Nephron (organoid): ENCODE measurements around the gene MYO3B.

Experiments used
- H3K27ac Mint-ChIP-seq, 3 experiments: 2 replicates each; pipeline ENCODE4 v1.8.0; 2020; ENCODE audit warnings: mixed read lengths in 3 of 3, mild to moderate bottlenecking in 2 of 3, moderate library complexity in 1 of 3
- H3K27me3 Mint-ChIP-seq: 2 replicates; pipeline ENCODE4 v1.8.0; 2021; ENCODE audit warnings: low read depth, mild to moderate bottlenecking, moderate library complexity, mixed read lengths
- H3K36me3 Mint-ChIP-seq: 2 replicates; pipeline ENCODE4 v1.8.0; 2020; ENCODE audit warnings: low read depth, mixed read lengths
- H3K4me1 Mint-ChIP-seq: 2 replicates; pipeline ENCODE4 v1.8.0; 2020; ENCODE audit warnings: mixed read lengths
- H3K4me3 Mint-ChIP-seq, 3 experiments: 2 replicates each; pipeline ENCODE4 v1.8.0; 2020; ENCODE audit warnings: mild to moderate bottlenecking in 3 of 3, mixed read lengths in 3 of 3, moderate library complexity in 2 of 3
- H3K9me3 Mint-ChIP-seq: 2 replicates; pipeline ENCODE4 v1.8.0; 2020; ENCODE audit warnings: mixed read lengths
- CTCF ChIP-seq, 3 experiments: fragments of 200-600 bp; sonication (generic); IDR thresholded peaks; one replicate each; pipeline ENCODE4 v1.5.0; 2021; ENCODE audit warnings: antibody characterized with exemption in 3 of 3; ENCODE audit not compliant: unreplicated experiment in 3 of 3

The MYO3B gene

GRCh38 chr2:170652637-170653417, 474.9 kb downstream of the MYO3B start:
- no peaks in the 10 kb centered on the region for H3K9me3 Mint-ChIP-seq
- peaks cover 9% of the 10 kb centered on the region for H3K4me1 Mint-ChIP-seq
- H3K27ac Mint-ChIP-seq: no peak overlapping the region
- H3K27me3 Mint-ChIP-seq: peaks cover 6% of the 10 kb centered on the region
- no peak overlapping the region for H3K4me3 Mint-ChIP-seq
- H3K36me3 Mint-ChIP-seq: no peaks in the 10 kb centered on the region
- no peak for TF ChIP-seq CTCF (IDR thresholded peaks at IDR 0.05; ENCODE audit: unreplicated experiment in 3 of 3)

- no peak overlapping the region for H3K27ac Mint-ChIP-seq
- peaks cover 6% of the 10 kb centered on the region for H3K27me3 Mint-ChIP-seq
Observed at GRCh38 chr2:170656669-170657068, 478.7 kb downstream of the MYO3B start.

GRCh38 chr2:170660409-170660808, 482.5 kb downstream of the MYO3B start:
- H3K4me1 Mint-ChIP-seq: peaks cover 8% of the 10 kb centered on the region
- TF ChIP-seq CTCF (IDR thresholded peaks at IDR 0.05; ENCODE audit: unreplicated experiment in 3 of 3): no peak
- no peak overlapping the region for H3K4me3 Mint-ChIP-seq
- no peaks in the 10 kb centered on the region for H3K9me3 Mint-ChIP-seq
- no peaks in the 10 kb centered on the region for H3K27me3 Mint-ChIP-seq
- H3K36me3 Mint-ChIP-seq: no peaks in the 10 kb centered on the region
- H3K27ac Mint-ChIP-seq: peak overlapping the region; percentile 20 to 57 (median 55)

More at GRCh38 chr2:170656669-170657068, 478.7 kb downstream of the MYO3B start:
- no peak overlapping the region for H3K4me3 Mint-ChIP-seq
- no peaks in the 10 kb centered on the region for H3K36me3 Mint-ChIP-seq
- no peaks in the 10 kb centered on the region for H3K9me3 Mint-ChIP-seq
- H3K4me1 Mint-ChIP-seq: peaks cover 13% of the 10 kb centered on the region
- TF ChIP-seq CTCF (IDR thresholded peaks at IDR 0.05; ENCODE audit: unreplicated experiment in 3 of 3): no peak

- H3K9me3 Mint-ChIP-seq: no peaks in the 10 kb centered on the region
- peaks cover under 1% of the 10 kb centered on the region for H3K4me1 Mint-ChIP-seq
- H3K4me3 Mint-ChIP-seq: no peak overlapping the region
- no peak for TF ChIP-seq CTCF (IDR thresholded peaks at IDR 0.05; ENCODE audit: unreplicated experiment in 3 of 3)
- H3K36me3 Mint-ChIP-seq: no peaks in the 10 kb centered on the region
- H3K27me3 Mint-ChIP-seq: peaks cover 3% of the 10 kb centered on the region
- H3K27ac Mint-ChIP-seq: no peak overlapping the region
Observed at GRCh38 chr2:170665743-170666142, 487.8 kb downstream of the MYO3B start.

- H3K36me3 Mint-ChIP-seq: no peaks in the 10 kb centered on the region
- H3K9me3 Mint-ChIP-seq: no peaks in the 10 kb centered on the region
- H3K4me3 Mint-ChIP-seq: no peak overlapping the region
- H3K4me1 Mint-ChIP-seq: no peaks in the 10 kb centered on the region
- TF ChIP-seq CTCF (IDR thresholded peaks at IDR 0.05; ENCODE audit: unreplicated experiment in 3 of 3): no peak
- H3K27ac Mint-ChIP-seq: no peak overlapping the region
- peaks cover 3% of the 10 kb centered on the region for H3K27me3 Mint-ChIP-seq
Observed at GRCh38 chr2:170669909-170670308, 492.0 kb downstream of the MYO3B start.

- no peak overlapping the region for H3K4me3 Mint-ChIP-seq
- peaks cover 3% of the 10 kb centered on the region for H3K27me3 Mint-ChIP-seq
- H3K27ac Mint-ChIP-seq: no peak overlapping the region
- no peaks in the 10 kb centered on the region for H3K9me3 Mint-ChIP-seq
- H3K4me1 Mint-ChIP-seq: no peaks in the 10 kb centered on the region
- no peaks in the 10 kb centered on the region for H3K36me3 Mint-ChIP-seq
- TF ChIP-seq CTCF (IDR thresholded peaks at IDR 0.05; ENCODE audit: unreplicated experiment in 3 of 3): no peak
Observed at GRCh38 chr2:170670651-170671050, 492.7 kb downstream of the MYO3B start.
